ENCODE measurements around the gene ARHGAP42. TPM values are rescaled to one million over a fixed set of nuclear protein-coding genes. Genes with fewer than 3 reads are reported as not detected.

ARHGAP42 gene
- total RNA-seq, 1 experiment from 2014 or later = 8.0 TPM

DNA sequence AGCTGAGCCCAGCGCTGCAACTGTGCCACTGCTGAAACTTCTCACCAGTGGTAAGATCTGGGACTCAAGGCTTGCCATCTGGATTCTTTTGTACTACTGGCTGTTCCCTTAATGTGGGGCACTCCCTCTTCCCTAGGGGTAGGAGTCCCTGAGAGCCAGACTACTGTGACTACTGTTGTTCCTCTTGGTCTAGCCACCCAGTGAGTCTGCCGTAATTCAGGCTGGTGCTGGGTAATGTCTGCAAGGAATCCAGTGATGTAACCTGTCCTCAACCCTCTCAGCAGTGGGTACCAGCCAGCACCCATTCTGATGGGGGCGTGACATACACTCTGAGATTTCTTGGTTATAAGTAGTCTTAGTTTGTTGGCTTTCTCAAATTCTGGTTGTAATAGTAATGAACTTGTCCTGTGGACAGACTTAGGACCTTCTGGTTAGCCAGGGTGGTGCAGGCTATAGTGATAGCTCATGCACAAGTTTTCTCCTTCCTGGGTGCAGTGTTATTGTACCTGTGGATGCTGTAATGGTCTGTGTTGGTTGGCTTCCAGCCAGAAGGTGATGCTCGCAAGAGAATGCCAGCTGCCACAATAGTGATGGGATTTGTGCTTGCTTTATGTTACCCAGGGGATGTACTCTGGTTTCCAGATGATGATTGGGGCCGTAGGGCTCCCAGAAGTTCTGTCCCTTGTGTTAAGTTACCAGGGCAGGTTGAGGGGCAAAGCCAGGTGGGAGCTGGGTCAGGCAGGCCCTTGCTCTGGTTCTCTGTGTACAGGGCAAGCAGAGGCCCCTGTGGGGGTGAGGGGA, 65.5 kb downstream of the ARHGAP42 start:
- Histone ChIP-seq H3K27me3 (replicated peaks; ENCODE audit: insufficient read depth, low read depth, low read length, poor library complexity) (no peaks in the 10 kb centered on the region), H3K4me3 (ENCODE audit: low read depth, low read length, poor library complexity, severe bottlenecking) (no peak overlapping the region), H3K9me3 (ENCODE audit: low read depth, low read length, poor library complexity, severe bottlenecking) (peaks cover 8% of the 10 kb centered on the region), H3K27ac (ENCODE audit: low read depth, low read length, poor library complexity, severe bottlenecking) (no peak overlapping the region), H3K4me1 (ENCODE audit: insufficient read depth, low read length, poor library complexity, severe bottlenecking) (peaks cover 12% of the 10 kb centered on the region), H3K36me3 (ENCODE audit: insufficient read depth, low read length, poor library complexity, severe bottlenecking) (no peaks in the 10 kb centered on the region)
- DNase-seq (ENCODE audit: low spot score) = no peak
- POLR2A ChIA-PET (ENCODE audit: low non-redundant PET) = no interaction called here
- BruUV-seq (replicated peaks) = no TSS peak
- no peak for TF ChIP-seq EZH2 (IDR thresholded peaks at IDR 0.05; ENCODE audit: borderline replicate concordance, low read depth, low read length, poor library complexity, severe bottlenecking)
- intact Hi-C loops (cut with micrococcal nuclease; ENCODE audit: unreplicated experiment) = no loop called here
- CTCF ChIA-PET = no interaction called here

DNA sequence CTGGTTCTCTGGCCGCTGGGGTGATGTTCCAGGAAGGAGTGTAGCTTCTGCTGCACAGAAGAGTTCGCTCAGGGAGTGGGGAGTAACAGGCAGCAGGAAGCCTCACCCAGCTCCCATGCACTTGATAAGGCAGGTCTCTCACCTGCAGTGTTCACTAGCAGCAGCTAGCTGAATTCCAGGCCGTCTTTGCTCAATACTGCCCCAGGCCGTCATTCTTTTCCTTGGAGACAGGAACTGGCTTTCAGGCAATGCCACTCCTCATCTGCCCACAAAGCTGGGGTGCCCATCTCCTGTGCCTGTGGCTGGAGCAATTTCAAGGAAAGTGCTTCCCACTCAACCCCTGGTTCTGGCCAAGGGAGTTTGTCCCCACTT, 66.1 kb downstream of the ARHGAP42 start:
- Histone ChIP-seq H3K27ac (ENCODE audit: low read depth, low read length, poor library complexity, severe bottlenecking) (no peak overlapping the region), H3K9me3 (ENCODE audit: low read depth, low read length, poor library complexity, severe bottlenecking) (peaks cover 8% of the 10 kb centered on the region), H3K4me3 (ENCODE audit: low read depth, low read length, poor library complexity, severe bottlenecking) (no peak overlapping the region), H3K27me3 (replicated peaks; ENCODE audit: insufficient read depth, low read depth, low read length, poor library complexity) (no peaks in the 10 kb centered on the region), H3K4me1 (ENCODE audit: insufficient read depth, low read length, poor library complexity, severe bottlenecking) (peaks cover 15% of the 10 kb centered on the region), H3K36me3 (ENCODE audit: insufficient read depth, low read length, poor library complexity, severe bottlenecking) (no peaks in the 10 kb centered on the region)
- intact Hi-C loops (cut with micrococcal nuclease; ENCODE audit: unreplicated experiment) = no loop called here
- TF ChIP-seq, protein P1, sequence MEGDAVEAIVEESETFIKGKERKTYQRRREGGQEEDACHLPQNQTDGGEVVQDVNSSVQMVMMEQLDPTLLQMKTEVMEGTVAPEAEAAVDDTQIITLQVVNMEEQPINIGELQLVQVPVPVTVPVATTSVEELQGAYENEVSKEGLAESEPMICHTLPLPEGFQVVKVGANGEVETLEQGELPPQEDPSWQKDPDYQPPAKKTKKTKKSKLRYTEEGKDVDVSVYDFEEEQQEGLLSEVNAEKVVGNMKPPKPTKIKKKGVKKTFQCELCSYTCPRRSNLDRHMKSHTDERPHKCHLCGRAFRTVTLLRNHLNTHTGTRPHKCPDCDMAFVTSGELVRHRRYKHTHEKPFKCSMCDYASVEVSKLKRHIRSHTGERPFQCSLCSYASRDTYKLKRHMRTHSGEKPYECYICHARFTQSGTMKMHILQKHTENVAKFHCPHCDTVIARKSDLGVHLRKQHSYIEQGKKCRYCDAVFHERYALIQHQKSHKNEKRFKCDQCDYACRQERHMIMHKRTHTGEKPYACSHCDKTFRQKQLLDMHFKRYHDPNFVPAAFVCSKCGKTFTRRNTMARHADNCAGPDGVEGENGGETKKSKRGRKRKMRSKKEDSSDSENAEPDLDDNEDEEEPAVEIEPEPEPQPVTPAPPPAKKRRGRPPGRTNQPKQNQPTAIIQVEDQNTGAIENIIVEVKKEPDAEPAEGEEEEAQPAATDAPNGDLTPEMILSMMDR (conservative IDR thresholded peaks at IDR 0.05; ENCODE audit: low read depth, low read length) = no peak
- no peak for TF ChIP-seq EZH2 (IDR thresholded peaks at IDR 0.05; ENCODE audit: borderline replicate concordance, low read depth, low read length, poor library complexity, severe bottlenecking)
- no peak for DNase-seq (ENCODE audit: low spot score)
- POLR2A ChIA-PET (ENCODE audit: low non-redundant PET) = no interaction called here
- BruUV-seq (replicated peaks) = no TSS peak
- CTCF ChIA-PET = no interaction called here

DNA sequence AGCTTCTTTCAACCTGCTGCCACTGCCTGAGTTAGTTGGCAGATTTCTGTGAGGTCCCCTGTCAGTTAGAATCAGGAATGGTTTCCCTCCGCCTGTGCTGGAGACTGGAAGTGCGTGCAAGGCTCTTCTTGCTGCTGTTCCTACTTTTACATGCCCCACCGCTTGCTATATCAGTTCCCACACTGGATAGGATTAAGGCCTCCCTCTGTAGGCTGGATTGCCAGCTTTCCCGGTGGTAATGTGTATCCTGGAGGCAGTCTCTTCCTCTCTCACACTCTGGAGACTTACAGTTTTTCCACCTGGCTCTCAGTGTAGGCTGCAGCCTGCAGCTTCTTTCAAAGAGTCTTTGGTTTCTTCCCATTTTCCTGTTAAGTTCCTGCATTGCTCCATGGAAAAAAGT, 66.5 kb downstream of the ARHGAP42 start:
- Histone ChIP-seq H3K9me3 (ENCODE audit: low read depth, low read length, poor library complexity, severe bottlenecking) (peaks cover 8% of the 10 kb centered on the region), H3K4me3 (ENCODE audit: low read depth, low read length, poor library complexity, severe bottlenecking) (no peak overlapping the region), H3K4me1 (ENCODE audit: insufficient read depth, low read length, poor library complexity, severe bottlenecking) (peaks cover 15% of the 10 kb centered on the region), H3K36me3 (ENCODE audit: insufficient read depth, low read length, poor library complexity, severe bottlenecking) (no peaks in the 10 kb centered on the region), H3K27me3 (replicated peaks; ENCODE audit: insufficient read depth, low read depth, low read length, poor library complexity) (no peaks in the 10 kb centered on the region), H3K27ac (ENCODE audit: low read depth, low read length, poor library complexity, severe bottlenecking) (no peak overlapping the region)
- intact Hi-C loops (cut with micrococcal nuclease; ENCODE audit: unreplicated experiment) = no loop called here
- no TSS peak for BruUV-seq (replicated peaks)
- no peak for DNase-seq (ENCODE audit: low spot score)
- no peak for TF ChIP-seq EZH2 (IDR thresholded peaks at IDR 0.05; ENCODE audit: borderline replicate concordance, low read depth, low read length, poor library complexity, severe bottlenecking)
- TF ChIP-seq, protein P1 (conservative IDR thresholded peaks at IDR 0.05; ENCODE audit: low read depth, low read length) = no peak
- ChIA-PET POLR2A (ENCODE audit: low non-redundant PET) (no interaction called here), CTCF (no interaction called here)

DNA sequence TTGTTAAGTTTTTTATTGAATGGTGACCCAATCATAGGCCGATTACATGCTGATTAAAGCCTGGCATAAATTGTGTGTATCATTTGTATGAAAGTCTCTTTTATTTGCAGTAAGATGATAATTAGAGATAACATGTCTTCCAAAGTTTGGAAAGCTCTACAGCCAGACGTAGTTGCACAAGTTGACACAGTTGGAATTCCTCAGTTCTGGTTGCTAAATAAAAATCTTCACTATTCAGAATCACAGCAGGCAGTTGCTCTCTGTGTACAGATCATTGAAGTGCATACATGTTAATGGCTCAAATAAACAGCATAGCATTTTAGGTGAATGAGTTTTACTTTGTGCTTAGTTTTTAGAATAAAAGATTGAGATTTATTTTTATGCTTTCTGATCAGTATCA, 69.5 kb downstream of the ARHGAP42 start:
- intact Hi-C loops (cut with micrococcal nuclease; ENCODE audit: unreplicated experiment) = no loop called here
- H3K27ac ChIP-seq (ENCODE audit: low read depth, low read length, poor library complexity, severe bottlenecking) = no peak overlapping the region
- ChIA-PET POLR2A (ENCODE audit: low non-redundant PET) (no interaction called here), CTCF (no interaction called here)
- no peaks in the 10 kb centered on the region for H3K36me3 ChIP-seq (ENCODE audit: insufficient read depth, low read length, poor library complexity, severe bottlenecking)
- no peaks in the 10 kb centered on the region for H3K27me3 ChIP-seq (replicated peaks; ENCODE audit: insufficient read depth, low read depth, low read length, poor library complexity)
- TF ChIP-seq, protein P1 (conservative IDR thresholded peaks at IDR 0.05; ENCODE audit: low read depth, low read length) = no peak
- TF ChIP-seq EZH2 (IDR thresholded peaks at IDR 0.05; ENCODE audit: borderline replicate concordance, low read depth, low read length, poor library complexity, severe bottlenecking) = no peak
- BruUV-seq (replicated peaks) = no TSS peak
- H3K4me3 ChIP-seq (ENCODE audit: low read depth, low read length, poor library complexity, severe bottlenecking) = no peak overlapping the region
- DNase-seq (ENCODE audit: low spot score) = peak; percentile 70
- H3K4me1 ChIP-seq (ENCODE audit: insufficient read depth, low read length, poor library complexity, severe bottlenecking) = peaks cover 38% of the 10 kb centered on the region
- H3K9me3 ChIP-seq (ENCODE audit: low read depth, low read length, poor library complexity, severe bottlenecking) = no peaks in the 10 kb centered on the region

All from A673 (cell line).